Mesenchymal stem cell (in vitro differentiated cells and primary cell): ENCODE data around the gene CYP26B1.

Source experiments
- DNase-seq: peaks from one replicate; pipeline ENCODE4 v3.0.0-alpha.2; 2013
- H2AFZ ChIP-seq: one replicate; pipeline ENCODE4 v1.6.1; 2013; ENCODE audit warnings: low read depth, mild to moderate bottlenecking, control low read depth, inconsistent platforms, low read length, moderate library complexity
- H2AK5ac ChIP-seq: 2 replicates; pipeline ENCODE4 v1.6.1; 2013; ENCODE audit warnings: low read length, moderate library complexity, mild to moderate bottlenecking, inconsistent platforms; ENCODE audit not compliant: severe bottlenecking
- H2BK120ac ChIP-seq: one replicate; pipeline ENCODE4 v1.6.1; 2013; ENCODE audit warnings: low read depth, mild to moderate bottlenecking, inconsistent platforms, low read length, moderate library complexity
- H2BK12ac ChIP-seq, 2 experiments: one replicate each; pipeline ENCODE4 v1.6.1; 2013; ENCODE audit warnings: inconsistent platforms in 2 of 2, low read length in 2 of 2, mild to moderate bottlenecking in 2 of 2, moderate library complexity in 2 of 2, control low read depth in 1 of 2
- H2BK15ac ChIP-seq: one replicate; pipeline ENCODE4 v1.6.1; 2013; ENCODE audit warnings: mild to moderate bottlenecking, low read depth, inconsistent platforms; ENCODE audit not compliant: poor library complexity, severe bottlenecking
- H2BK5ac ChIP-seq: 2 replicates; pipeline ENCODE4 v1.6.1; 2013; ENCODE audit warnings: low read depth, mild to moderate bottlenecking, low read length, control low read depth, inconsistent platforms; ENCODE audit not compliant: poor library complexity, severe bottlenecking
- H3K14ac ChIP-seq, 2 experiments: one replicate each; pipeline ENCODE4 v1.6.1; 2013; ENCODE audit warnings: inconsistent platforms in 2 of 2, low read length in 2 of 2, control low read depth in 1 of 2, mild to moderate bottlenecking in 1 of 2, moderate library complexity in 1 of 2
- H3K18ac ChIP-seq, 2 experiments: one replicate each; pipeline ENCODE4 v1.6.1; 2013; ENCODE audit warnings: inconsistent platforms in 2 of 2, low read length in 2 of 2, control low read depth in 1 of 2, low read depth in 1 of 2, mild to moderate bottlenecking in 1 of 2
- H3K23ac ChIP-seq, 2 experiments: one replicate each; pipeline ENCODE4 v1.6.1; 2013; ENCODE audit warnings: inconsistent platforms in 2 of 2, low read length in 2 of 2, mild to moderate bottlenecking in 2 of 2, moderate library complexity in 2 of 2, control low read depth in 1 of 2
- H3K27ac ChIP-seq: 2 replicates; pipeline ENCODE4 v1.5.1; 2013; ENCODE audit warnings: mild to moderate bottlenecking, moderate library complexity, low read length, control low read depth, inconsistent platforms; ENCODE audit not compliant: poor library complexity, severe bottlenecking
- H3K27me3 ChIP-seq, 2 experiments: 2 replicates each; pipeline versions ENCODE4 v1.6.1 to v1.7.0; 2013; ENCODE audit warnings: low read length in 2 of 2, mild to moderate bottlenecking in 2 of 2, moderate library complexity in 2 of 2, control low read depth in 1 of 2, inconsistent platforms in 1 of 2; ENCODE audit not compliant: control insufficient read depth in 1 of 2, insufficient read depth in 1 of 2
- H3K36me3 ChIP-seq, 2 experiments: 2 replicates each; pipeline versions ENCODE4 v1.6.1 to v1.7.0; 2013; ENCODE audit warnings: low read length in 2 of 2, control low read depth in 1 of 2, inconsistent platforms in 1 of 2, low read depth in 1 of 2, mild to moderate bottlenecking in 1 of 2; ENCODE audit not compliant: insufficient read depth in 2 of 2, control insufficient read depth in 1 of 2
- H3K4ac ChIP-seq, 2 experiments: one replicate each; pipeline ENCODE4 v1.6.1; 2013; ENCODE audit warnings: inconsistent platforms in 2 of 2, low read length in 2 of 2, mild to moderate bottlenecking in 2 of 2, moderate library complexity in 2 of 2, control low read depth in 1 of 2, low read depth in 1 of 2
- H3K4me1 ChIP-seq: 2 replicates; pipeline ENCODE4 v1.6.1; 2013; ENCODE audit warnings: low read depth, low read length, control low read depth; ENCODE audit not compliant: control insufficient read depth, insufficient read depth
- H3K4me2 ChIP-seq: 2 replicates; pipeline ENCODE4 v1.6.1; 2013; ENCODE audit warnings: low read length, mild to moderate bottlenecking, inconsistent platforms; ENCODE audit not compliant: poor library complexity, severe bottlenecking
- H3K4me3 ChIP-seq, 2 experiments: 2 replicates each; pipeline versions ENCODE4 v1.5.1 to v1.7.0; 2013; ENCODE audit warnings: low read length in 2 of 2, mild to moderate bottlenecking in 2 of 2, control low read depth in 1 of 2, low read depth in 1 of 2; ENCODE audit not compliant: insufficient read depth in 1 of 2
- H3K79me1 ChIP-seq: replicated peaks from 2 replicates; pipeline ENCODE4 v1.6.1; 2013; ENCODE audit warnings: mild to moderate bottlenecking, control low read depth, low read length, inconsistent platforms; ENCODE audit not compliant: poor library complexity, severe bottlenecking
- H3K9ac ChIP-seq: 2 replicates; pipeline ENCODE4 v1.7.0; 2013; ENCODE audit warnings: mild to moderate bottlenecking, low read length, moderate library complexity
- H3K9me3 ChIP-seq: 2 replicates; pipeline ENCODE4 v1.7.0; 2013; ENCODE audit warnings: mild to moderate bottlenecking, low read length; ENCODE audit not compliant: control insufficient read depth
- H4K8ac ChIP-seq: one replicate; pipeline ENCODE4 v1.6.1; 2013; ENCODE audit warnings: inconsistent platforms, mild to moderate bottlenecking, low read length, moderate library complexity
- H4K91ac ChIP-seq: one replicate; pipeline ENCODE4 v1.6.1; 2013; ENCODE audit warnings: mild to moderate bottlenecking, low read length, inconsistent platforms
- WGBS: methylation state at CpG from one replicate; pipeline ENCODE4 v1.1.7; 2013; ENCODE audit warnings: mixed read lengths; 5-methylcytosine and 5-hydroxymethylcytosine counted together

CYP26B1 gene

GRCh38 chr2:72111061-72111460 lies 36.6 kb downstream of the CYP26B1 start:
- no peaks in the 10 kb centered on the region for H3K79me1 ChIP-seq
- H3K18ac ChIP-seq, result no peak overlapping the region
- H3K9me3 ChIP-seq, result no peaks in the 10 kb centered on the region
- no peak overlapping the region for H2BK12ac ChIP-seq
- no peak overlapping the region for H4K91ac ChIP-seq
- H3K14ac ChIP-seq, result no peak overlapping the region
- no peak overlapping the region for H2BK15ac ChIP-seq
- no peak overlapping the region for H2AK5ac ChIP-seq
- no peak overlapping the region for H3K27ac ChIP-seq
- H3K9ac ChIP-seq, result no peak overlapping the region
- peaks cover 20% of the 10 kb centered on the region for H3K4me1 ChIP-seq
- no peak overlapping the region for H3K4me3 ChIP-seq
- H4K8ac ChIP-seq, result no peak overlapping the region
- no peak overlapping the region for H3K4me2 ChIP-seq
- H2BK5ac ChIP-seq, result no peak overlapping the region
- no peaks in the 10 kb centered on the region for H3K27me3 ChIP-seq
- H2BK120ac ChIP-seq, result no peak overlapping the region
- H2AFZ ChIP-seq, result no peak overlapping the region
- WGBS, result 90% methylated on average over 1 of the region's 3 CpGs
- no peak overlapping the region for H3K23ac ChIP-seq
- no peak overlapping the region for H3K4ac ChIP-seq
- no peak for DNase-seq
- no peaks in the 10 kb centered on the region for H3K36me3 ChIP-seq

- H3K14ac ChIP-seq, result no peak overlapping the region
- H4K91ac ChIP-seq, result no peak overlapping the region
- H3K27me3 ChIP-seq, result peaks cover 0 to 5% of the 10 kb centered on the region in 2 experiments
- no peaks in the 10 kb centered on the region for H3K9me3 ChIP-seq
- no peak overlapping the region for H2BK120ac ChIP-seq
- no peak overlapping the region for H3K9ac ChIP-seq
- H4K8ac ChIP-seq, result no peak overlapping the region
- no peak overlapping the region for H3K4me3 ChIP-seq
- no peak for DNase-seq
- no peak overlapping the region for H3K27ac ChIP-seq
- H3K4me2 ChIP-seq, result no peak overlapping the region
- no peak overlapping the region for H2BK12ac ChIP-seq
- no peak overlapping the region for H3K4ac ChIP-seq
- no peak overlapping the region for H3K23ac ChIP-seq
- H2BK15ac ChIP-seq, result no peak overlapping the region
- H3K18ac ChIP-seq, result no peak overlapping the region
- H3K4me1 ChIP-seq, result peaks cover 9% of the 10 kb centered on the region
- H2AFZ ChIP-seq, result no peak overlapping the region
- H2AK5ac ChIP-seq, result no peak overlapping the region
- H2BK5ac ChIP-seq, result no peak overlapping the region
- H3K36me3 ChIP-seq, result no peaks in the 10 kb centered on the region
- WGBS, result 81% methylated on average over 4 of the region's 8 CpGs
- no peaks in the 10 kb centered on the region for H3K79me1 ChIP-seq
These were observed 37.8 kb downstream of the CYP26B1 start for GRCh38 chr2:72109904-72110303.

- whole genome bisulfite sequencing, result 74% methylated on average over 3 of the region's 3 CpGs
- Histone ChIP-seq H2BK12ac (no peak overlapping the region), H2AK5ac (no peak overlapping the region), H3K27me3 (peaks cover 0 to 6% of the 10 kb centered on the region in 2 experiments), H3K36me3 (no peaks in the 10 kb centered on the region), H4K8ac (no peak overlapping the region), H3K14ac (peak overlapping the region in 1 of 2 experiments; percentile 75), H3K9me3 (no peaks in the 10 kb centered on the region), H3K79me1 (no peaks in the 10 kb centered on the region), H4K91ac (no peak overlapping the region), H3K4me1 (peaks cover 4% of the 10 kb centered on the region), H3K27ac (no peak overlapping the region), H2AFZ (no peak overlapping the region), H3K23ac (no peak overlapping the region), H3K4me2 (no peak overlapping the region), H3K4me3 (no peak overlapping the region), H3K18ac (no peak overlapping the region), H2BK120ac (no peak overlapping the region), H3K9ac (no peak overlapping the region), H2BK5ac (no peak overlapping the region), H2BK15ac (no peak overlapping the region), H3K4ac (no peak overlapping the region)
- DNase-seq, result no peak
These were observed 38.4 kb downstream of the CYP26B1 start for GRCh38 chr2:72109291-72109690.

- H3K4me3 ChIP-seq, result no peak overlapping the region
- no peak overlapping the region for H2BK12ac ChIP-seq
- H3K14ac ChIP-seq, result no peak overlapping the region
- 100% methylated on average over 1 of the region's 3 CpGs for WGBS
- H3K9ac ChIP-seq, result no peak overlapping the region
- no peaks in the 10 kb centered on the region for H3K79me1 ChIP-seq
- H3K9me3 ChIP-seq, result no peaks in the 10 kb centered on the region
- peaks cover 0 to 15% of the 10 kb centered on the region in 2 experiments for H3K27me3 ChIP-seq
- H3K23ac ChIP-seq, result no peak overlapping the region
- no peak for DNase-seq
- H4K91ac ChIP-seq, result no peak overlapping the region
- no peak overlapping the region for H3K18ac ChIP-seq
- H3K4me2 ChIP-seq, result no peak overlapping the region
- H2BK15ac ChIP-seq, result no peak overlapping the region
- H4K8ac ChIP-seq, result no peak overlapping the region
- H3K36me3 ChIP-seq, result no peaks in the 10 kb centered on the region
- no peak overlapping the region for H2BK120ac ChIP-seq
- H2BK5ac ChIP-seq, result no peak overlapping the region
- peaks cover 2% of the 10 kb centered on the region for H3K4me1 ChIP-seq
- no peak overlapping the region for H3K4ac ChIP-seq
- no peak overlapping the region for H3K27ac ChIP-seq
- no peak overlapping the region for H2AFZ ChIP-seq
- H2AK5ac ChIP-seq, result no peak overlapping the region
These were observed 39.5 kb downstream of the CYP26B1 start for GRCh38 chr2:72108121-72108520.
